Measurements from ENCODE around the gene UNC50. TPM values are rescaled to one million over a fixed set of nuclear protein-coding genes. Genes with fewer than 3 reads are reported as not detected.

UNC50 gene
- total RNA-seq: 29.1 and 32.8 TPM in 2 replicates

GRCh38 chr2:98608116-98608961 lies at the start of gene UNC50, which contains the start of gene COA5:
Gene UNC50, plus strand, starts transcription at chr2:98608589. Its CDS starts 1,171 bp downstream, at chr2:98609760.
Gene COA5, minus strand, starts transcription at chr2:98608512. Its CDS starts 107 bp downstream, at chr2:98608405.
- intact Hi-C loops (cut with micrococcal nuclease): loop anchor here (1.0 to 10.0 kb wide), 13 partner anchors 26 to 896 kb away; partner anchors contain the start of genes C2orf15, EIF5B, INPP4A and LIPT1

GRCh38 chr2:98558852-98559530 lies 49.4 kb upstream of the UNC50 start:
- intact Hi-C loops (cut with micrococcal nuclease): no loop called here

- intact Hi-C loops (cut with micrococcal nuclease): no loop called here
Observed at GRCh38 chr2:98559581-98559980, 48.8 kb upstream of the UNC50 start.

- intact Hi-C loops (cut with micrococcal nuclease): no loop called here
Observed at GRCh38 chr2:98560256-98560771, 48.1 kb upstream of the UNC50 start.

- intact Hi-C loops (cut with micrococcal nuclease): no loop called here
Observed at GRCh38 chr2:98561018-98561417, 47.4 kb upstream of the UNC50 start.

- intact Hi-C loops (cut with micrococcal nuclease): no loop called here
Observed at GRCh38 chr2:98561902-98562695, 46.3 kb upstream of the UNC50 start.

GRCh38 chr2:98563394-98563793 lies 45.0 kb upstream of the UNC50 start:
- intact Hi-C loops (cut with micrococcal nuclease): no loop called here

- intact Hi-C loops (cut with micrococcal nuclease): no loop called here
Observed at GRCh38 chr2:98564541-98565132, 43.8 kb upstream of the UNC50 start.

- intact Hi-C loops (cut with micrococcal nuclease): no loop called here
Observed at GRCh38 chr2:98565286-98565860, 43.0 kb upstream of the UNC50 start.

GRCh38 chr2:98565941-98566340 lies 42.4 kb upstream of the UNC50 start:
- intact Hi-C loops (cut with micrococcal nuclease): no loop called here

GRCh38 chr2:98568161-98568956 lies 40.0 kb upstream of the UNC50 start:
- intact Hi-C loops (cut with micrococcal nuclease): loop anchor here (2.0 kb wide), 1 partner anchor 498 kb away; no protein-coding TSS in a partner anchor

GRCh38 chr2:98569197-98569793 lies 39.1 kb upstream of the UNC50 start:
- intact Hi-C loops (cut with micrococcal nuclease): loop anchor here (1.0 to 2.0 kb wide), 3 partner anchors 156 to 498 kb away; no protein-coding TSS in a partner anchor

- intact Hi-C loops (cut with micrococcal nuclease): loop anchor here (1.0 to 2.0 kb wide), 3 partner anchors 157 to 497 kb away; no protein-coding TSS in a partner anchor
Observed at GRCh38 chr2:98569915-98570314, 38.5 kb upstream of the UNC50 start.

GRCh38 chr2:98570356-98570755 lies 38.0 kb upstream of the UNC50 start:
- intact Hi-C loops (cut with micrococcal nuclease): no loop called here

- intact Hi-C loops (cut with micrococcal nuclease): no loop called here
Observed at GRCh38 chr2:98571121-98571701, 37.2 kb upstream of the UNC50 start.

- intact Hi-C loops (cut with micrococcal nuclease): no loop called here
Observed at GRCh38 chr2:98571796-98572195, 36.6 kb upstream of the UNC50 start.

- intact Hi-C loops (cut with micrococcal nuclease): no loop called here
Observed at GRCh38 chr2:98572211-98572610, 36.2 kb upstream of the UNC50 start.

- intact Hi-C loops (cut with micrococcal nuclease): no loop called here
Observed at GRCh38 chr2:98572676-98573075, 35.7 kb upstream of the UNC50 start.

GRCh38 chr2:98573426-98573825 lies 35.0 kb upstream of the UNC50 start:
- intact Hi-C loops (cut with micrococcal nuclease): no loop called here
